Testis (tissue), 2 donors: ENCODE data around the gene KLRC4.
"Not testable (repeated sequence)": the region's sequence is repeated elsewhere in the genome, so short reads cannot be mapped to it uniquely, and the experiment has no call there.

Source experiments
- POLR2A ChIP-seq: fragments of 450-650 bp; IDR thresholded peaks from one replicate; pipeline ENCODE4 v1.6.1; 2017; ENCODE audit warnings: antibody characterized with exemption, mild to moderate bottlenecking, moderate library complexity
- TF ChIP-seq, protein P1 (sequence below), 3 experiments: fragments of 450-650 bp in 2 of 3; fragments of 200-600 bp in 1 of 3; sonication (generic) in 1 of 3; IDR thresholded peaks; one replicate each; pipeline ENCODE4 v1.5.1; 2016 to 2019; ENCODE audit warnings: antibody characterized with exemption in 3 of 3, mild to moderate bottlenecking in 2 of 3, moderate library complexity in 1 of 3

DNA sequence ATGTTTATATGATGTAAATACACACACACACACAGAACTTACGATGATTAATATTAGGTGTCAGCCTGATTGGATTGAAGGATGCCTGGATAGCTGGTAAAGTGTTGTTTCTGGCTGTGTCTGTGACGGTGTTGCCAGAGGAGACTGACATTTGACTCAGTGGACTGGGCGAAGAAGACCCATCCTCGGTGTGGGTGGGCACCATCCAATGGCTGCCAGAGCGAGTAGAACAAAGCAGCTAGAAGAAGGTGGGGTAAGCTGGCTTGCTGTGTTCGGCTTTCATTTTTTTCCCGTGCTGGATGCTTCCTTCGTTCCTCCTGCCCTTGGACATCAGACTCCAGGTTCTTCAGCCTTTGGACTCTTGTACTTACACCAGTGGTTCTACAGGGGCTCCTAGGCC is 31.6 kb upstream of the KLRC4 start:
- TF ChIP-seq, protein P1, sequence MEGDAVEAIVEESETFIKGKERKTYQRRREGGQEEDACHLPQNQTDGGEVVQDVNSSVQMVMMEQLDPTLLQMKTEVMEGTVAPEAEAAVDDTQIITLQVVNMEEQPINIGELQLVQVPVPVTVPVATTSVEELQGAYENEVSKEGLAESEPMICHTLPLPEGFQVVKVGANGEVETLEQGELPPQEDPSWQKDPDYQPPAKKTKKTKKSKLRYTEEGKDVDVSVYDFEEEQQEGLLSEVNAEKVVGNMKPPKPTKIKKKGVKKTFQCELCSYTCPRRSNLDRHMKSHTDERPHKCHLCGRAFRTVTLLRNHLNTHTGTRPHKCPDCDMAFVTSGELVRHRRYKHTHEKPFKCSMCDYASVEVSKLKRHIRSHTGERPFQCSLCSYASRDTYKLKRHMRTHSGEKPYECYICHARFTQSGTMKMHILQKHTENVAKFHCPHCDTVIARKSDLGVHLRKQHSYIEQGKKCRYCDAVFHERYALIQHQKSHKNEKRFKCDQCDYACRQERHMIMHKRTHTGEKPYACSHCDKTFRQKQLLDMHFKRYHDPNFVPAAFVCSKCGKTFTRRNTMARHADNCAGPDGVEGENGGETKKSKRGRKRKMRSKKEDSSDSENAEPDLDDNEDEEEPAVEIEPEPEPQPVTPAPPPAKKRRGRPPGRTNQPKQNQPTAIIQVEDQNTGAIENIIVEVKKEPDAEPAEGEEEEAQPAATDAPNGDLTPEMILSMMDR (IDR thresholded peaks at IDR 0.05), result not testable (repeated sequence)
- TF ChIP-seq POLR2A, result not testable (repeated sequence)
